ENCODE results near the gene ODF2. TPM values are rescaled to one million over a fixed set of nuclear protein-coding genes. Genes with fewer than 3 reads are reported as not detected.
"Not testable (repeated sequence)": the region's sequence is repeated elsewhere in the genome, so short reads cannot be mapped to it uniquely, and the experiment has no call there.

The ODF2 gene
- 103 and 104 TPM in 2 replicates for total RNA-seq (2014; rRNA removed; shearing (Covaris generic))

GRCh38 chr9:128455849-128456612, at the start of gene ODF2:
Gene ODF2 (plus strand): TSS chr9:128456006. CDS start chr9:128456092, 86 bp downstream.
- peak; percentile 99 for DNase-seq (ENCODE audit: low read depth)

GRCh38 chr9:128406848-128407391, 48.9 kb upstream of the ODF2 start:
- peak; percentile 80 for DNase-seq (ENCODE audit: low read depth)

- no peak for DNase-seq (ENCODE audit: low read depth)
These were observed 46.8 kb upstream of the ODF2 start for GRCh38 chr9:128408963-128409431.

GRCh38 chr9:128409450-128409849, 46.4 kb upstream of the ODF2 start:
- DNase-seq (ENCODE audit: low read depth): no peak

- DNase-seq (ENCODE audit: low read depth): peak; percentile 46
These were observed 45.8 kb upstream of the ODF2 start for GRCh38 chr9:128409978-128410377.

- no peak for DNase-seq (ENCODE audit: low read depth)
These were observed 44.3 kb upstream of the ODF2 start for GRCh38 chr9:128411364-128412119.

GRCh38 chr9:128412120-128412790, 43.6 kb upstream of the ODF2 start:
- peak; percentile 68 for DNase-seq (ENCODE audit: low read depth)

- not testable (repeated sequence) for DNase-seq (ENCODE audit: low read depth)
These were observed 42.1 kb upstream of the ODF2 start for GRCh38 chr9:128413728-128414127.

GRCh38 chr9:128414461-128414860, 41.3 kb upstream of the ODF2 start:
- DNase-seq (ENCODE audit: low read depth): no peak

- DNase-seq (ENCODE audit: low read depth): no peak
These were observed 40.5 kb upstream of the ODF2 start for GRCh38 chr9:128415281-128415680.

GRCh38 chr9:128416014-128416413, 39.8 kb upstream of the ODF2 start:
- no peak for DNase-seq (ENCODE audit: low read depth)

GRCh38 chr9:128416432-128417019, 39.3 kb upstream of the ODF2 start:
- DNase-seq (ENCODE audit: low read depth): no peak

GRCh38 chr9:128419061-128419925, 36.5 kb upstream of the ODF2 start:
- DNase-seq (ENCODE audit: low read depth): no peak

- peak; percentile 83 for DNase-seq (ENCODE audit: low read depth)
These were observed 35.7 kb upstream of the ODF2 start for GRCh38 chr9:128420060-128420650.

GRCh38 chr9:128420651-128421481, 34.9 kb upstream of the ODF2 start, which contains the start of gene CERCAM:
Gene CERCAM (plus strand): TSS chr9:128420857. CDS start chr9:128420878, 21 bp downstream.
- DNase-seq (ENCODE audit: low read depth): peak; percentile 79

- DNase-seq (ENCODE audit: low read depth): no peak
These were observed 34.3 kb upstream of the ODF2 start for GRCh38 chr9:128421482-128421996.

GRCh38 chr9:128422022-128422782, 33.6 kb upstream of the ODF2 start:
- not testable (repeated sequence) for DNase-seq (ENCODE audit: low read depth)

- DNase-seq (ENCODE audit: low read depth): no peak
These were observed 33.0 kb upstream of the ODF2 start for GRCh38 chr9:128422783-128423150.
